Panc1 (cell line): ENCODE results near the gene TBC1D23. TPM values are rescaled to one million over a fixed set of nuclear protein-coding genes. Genes with fewer than 3 reads are reported as not detected.

Experiments used
- ATAC-seq: fragments of 200-7000 bp; cut with Tn5 transposase; 2 replicates; pipeline ENCODE4 v1.9.1; 2020; ENCODE audit warnings: mild to moderate bottlenecking, moderate library complexity
- BruUV-seq: library from RNA; stranded (reverse); fragments of 400-500 nt; replicated peaks from 2 replicates; lab custom pipeline; 2021; lab: Mats Ljungman, UMichigan
- CTCF ChIA-PET: fragments of 300-600 bp; sonication (Branson Sonifier 250); formaldehyde crosslinking; loops from one replicate; lab custom pipeline; 2022; ENCODE audit warnings: antibody characterized with exemption; lab: Charles Lee
- POLR2A ChIA-PET: fragments of 300-600 bp; sonication (Branson Sonifier 250); formaldehyde crosslinking; loops from one replicate; lab custom pipeline; 2022; ENCODE audit warnings: antibody characterized with exemption; lab: Charles Lee
- DNase-seq: peaks from one replicate; pipeline ENCODE4 v3.0.0-alpha.2; 2010; ENCODE audit warnings: low read depth, low spot score
- H3K27ac ChIP-seq: 2 replicates; pipeline ENCODE4 v1.5.1; 2011; ENCODE audit warnings: mild to moderate bottlenecking, low read length, inconsistent platforms
- H3K27me3 ChIP-seq: fragments of 200-500 bp; sonication (Bioruptor generic); 2 replicates; pipeline ENCODE4 v1.6.0; 2014; ENCODE audit warnings: low read length, inconsistent platforms; ENCODE audit not compliant: control insufficient read depth, insufficient read depth
- H3K36me3 ChIP-seq: fragments of 200-500 bp; sonication (Bioruptor generic); 2 replicates; pipeline ENCODE4 v1.5.1; 2014; ENCODE audit warnings: inconsistent platforms, mild to moderate bottlenecking, low read length, moderate library complexity; ENCODE audit not compliant: control insufficient read depth, insufficient read depth
- H3K4me1 ChIP-seq: 2 replicates; pipeline ENCODE4 v1.5.1; 2011; ENCODE audit warnings: inconsistent platforms, mild to moderate bottlenecking, low read length, moderate library complexity; ENCODE audit not compliant: control insufficient read depth, insufficient read depth
- H3K4me3 ChIP-seq, 2 experiments: 2 replicates each; pipeline ENCODE4 v1.5.1; 2011 to 2012; ENCODE audit warnings: low read depth in 2 of 2, low read length in 2 of 2, mild to moderate bottlenecking in 2 of 2, inconsistent platforms in 1 of 2, moderate library complexity in 1 of 2
- H3K9me3 ChIP-seq: fragments of 200-500 bp; sonication (Bioruptor generic); 2 replicates; pipeline ENCODE4 v1.5.1; 2014; ENCODE audit warnings: low read depth, mild to moderate bottlenecking, inconsistent platforms, low read length, moderate library complexity; ENCODE audit not compliant: control insufficient read depth, insufficient read depth
- CTCF ChIP-seq: fragments of 450-650 bp; IDR thresholded peaks from 2 replicates; pipeline ENCODE4 v1.5.1; 2017; ENCODE audit warnings: mild to moderate bottlenecking
- POLR2AphosphoS5 ChIP-seq: IDR thresholded peaks from 2 replicates; pipeline ENCODE4 v1.6.1; 2012; ENCODE audit warnings: mild to moderate bottlenecking, low read depth, low read length, moderate library complexity
- REST ChIP-seq, 2 experiments: IDR thresholded peaks; 2 replicates each; pipeline ENCODE4 v1.6.1; 2011 to 2012; ENCODE audit warnings: low read depth in 2 of 2, control low read depth in 1 of 2, low read length in 1 of 2, mild to moderate bottlenecking in 1 of 2, moderate library complexity in 1 of 2; ENCODE audit not compliant: insufficient read depth in 1 of 2
- SIN3A ChIP-seq: IDR thresholded peaks from 2 replicates; pipeline ENCODE4 v1.6.1; 2012; ENCODE audit warnings: low read depth, mild to moderate bottlenecking, low read length, moderate library complexity, borderline replicate concordance; ENCODE audit not compliant: insufficient read depth
- TCF7L2 ChIP-seq: IDR thresholded peaks from 2 replicates; pipeline ENCODE4 v1.6.1; 2011; ENCODE audit warnings: mild to moderate bottlenecking, low read depth, low read length, inconsistent platforms
- in situ Hi-C: cut with HindIII; loops from 2 replicates; pipeline ENCODE4 v1.10.0; 2016; ENCODE audit warnings: low sequenced_read_pairs, low pct_unique_long_range_greater_than_20kb
- intact Hi-C: fragments of 100-400 bp; cut with micrococcal nuclease; formaldehyde crosslinking; loops from one replicate; pipeline ENCODE4 v1.10.0; 2022; ENCODE audit not compliant: unreplicated experiment
- total RNA-seq: library from RNA; stranded (reverse); gene quantifications from one replicate; pipeline ENCODE4 v1.2.1, GENCODE V29; 2021; ENCODE audit not compliant: unreplicated experiment

TBC1D23 gene
- total RNA-seq, 1 experiment from 2014 or later = 39.4 TPM

GRCh38 chr3:100331660-100332059 lies 70.9 kb downstream of the TBC1D23 start:
- no peak for DNase-seq
- H3K4me1 ChIP-seq = peaks cover 10% of the 10 kb centered on the region
- H3K4me3 ChIP-seq = no peak overlapping the region
- BruUV-seq = no TSS peak
- POLR2A ChIA-PET = no interaction called here
- H3K27ac ChIP-seq = no peak overlapping the region
- ATAC-seq = no peak
- in situ Hi-C loops (no loop called here), intact Hi-C loops (loop anchor here (10.0 kb wide), 1 partner anchor 57 kb away; no protein-coding TSS in a partner anchor)
- no peak for TF ChIP-seq TCF7L2
- no peak for TF ChIP-seq REST (IDR thresholded peaks at IDR 0.05; ENCODE audit: insufficient read depth in 1 of 2, low read depth in 2 of 2, low read length in 1 of 2)
- TF ChIP-seq CTCF = no peak
- TF ChIP-seq POLR2AphosphoS5 = no peak
- no peak for TF ChIP-seq SIN3A
- no peaks in the 10 kb centered on the region for H3K36me3 ChIP-seq
- H3K27me3 ChIP-seq = no peaks in the 10 kb centered on the region
- CTCF ChIA-PET = no interaction called here
- no peaks in the 10 kb centered on the region for H3K9me3 ChIP-seq

DNA sequence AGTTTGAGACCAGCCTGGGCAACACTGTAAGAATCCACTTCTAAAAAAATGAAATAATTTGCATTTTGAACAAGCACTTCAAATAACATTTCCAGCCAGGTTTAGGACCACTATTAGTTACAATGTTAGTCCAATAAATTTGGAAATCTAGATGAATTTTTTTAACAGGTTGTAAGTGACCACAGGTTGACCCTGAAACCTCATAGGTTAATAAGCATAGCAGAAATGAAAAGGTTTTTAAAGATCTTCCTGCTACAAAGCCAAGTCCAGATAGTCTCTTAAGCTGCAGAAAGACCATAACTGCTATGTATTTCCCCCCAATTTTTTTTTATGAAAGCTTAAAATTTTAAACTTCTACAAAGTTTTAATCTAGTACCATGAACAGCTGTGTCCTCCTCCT lies 72.3 kb downstream of the TBC1D23 start:
- H3K27me3 ChIP-seq = no peaks in the 10 kb centered on the region
- no peak overlapping the region for H3K4me3 ChIP-seq
- ChIA-PET CTCF (interaction anchor here (0.7 kb wide), 2 partner anchors 16 to 301 kb away, joined by 3 to 7 read pairs; no protein-coding TSS in a partner anchor), POLR2A (no interaction called here)
- no peaks in the 10 kb centered on the region for H3K36me3 ChIP-seq
- ATAC-seq (no peak), DNase-seq (no peak)
- no peaks in the 10 kb centered on the region for H3K9me3 ChIP-seq
- in situ Hi-C loops (no loop called here), intact Hi-C loops (loop anchor here (10.0 kb wide), 1 partner anchor 58 kb away; no protein-coding TSS in a partner anchor)
- peaks cover 10% of the 10 kb centered on the region for H3K4me1 ChIP-seq
- TF ChIP-seq CTCF = no peak
- TF ChIP-seq POLR2AphosphoS5 = no peak
- no TSS peak for BruUV-seq
- no peak overlapping the region for H3K27ac ChIP-seq
